ENCODE measurements around the gene GNAS-AS1. TPM values are rescaled to one million over a fixed set of nuclear protein-coding genes. Genes with fewer than 3 reads are reported as not detected.

Gene GNAS-AS1
- total and polyA plus RNA-seq, 2 donors (not counting 1 experiment from before 2014, with no cell fraction given), result 1.5 TPM; not detected in 1

GRCh38 chr20:58868795-58869194, 18.1 kb upstream of the GNAS-AS1 start:
- Mint-ChIP-seq H3K27ac (no peak overlapping the region), H3K9me3 (ENCODE audit: insufficient read depth) (no peaks in the 10 kb centered on the region), H3K4me3 (no peak overlapping the region), H3K4me1 (peaks cover 12% of the 10 kb centered on the region), H3K27me3 (peaks cover 11% of the 10 kb centered on the region)
- ATAC-seq (ENCODE audit: low read depth) (no peak), DNase-seq (peak; percentile 43)
- intact Hi-C loops (cut with micrococcal nuclease), result no loop called here
- TF ChIP-seq EZH2 (IDR thresholded peaks at IDR 0.05; ENCODE audit: borderline replicate concordance, insufficient read depth, low read depth, low read length, poor library complexity, severe bottlenecking), result no peak
- TF ChIP-seq CTCF (IDR thresholded peaks at IDR 0.05), result peak; percentile 35
- Histone ChIP-seq H3K27me3 (replicated peaks in 1 of 4; ENCODE audit: control extremely low read depth in 1 of 4, control insufficient read depth in 3 of 4, insufficient read depth in 4 of 4, low read length in 3 of 4) (peaks cover 0 to 4% (median 1%) of the 10 kb centered on the region in 4 experiments), H3K27ac (ENCODE audit: low read length in 2 of 2) (no peak overlapping the region), H4K20me1 (ENCODE audit: control insufficient read depth, insufficient read depth, low read length, poor library complexity, severe bottlenecking) (no peaks in the 10 kb centered on the region), H3K79me2 (ENCODE audit: control insufficient read depth, insufficient read depth, low read length) (no peaks in the 10 kb centered on the region), H3K9ac (ENCODE audit: low read length) (no peak overlapping the region), H2AFZ (ENCODE audit: insufficient read depth, low read depth, low read length, poor library complexity, severe bottlenecking) (no peak overlapping the region), H3K4me2 (replicated peaks; ENCODE audit: low read depth, low read length, poor library complexity, severe bottlenecking) (no peak overlapping the region), H3K36me3 (replicated peaks in 1 of 2; ENCODE audit: control extremely low read depth in 1 of 2, control insufficient read depth in 1 of 2, extremely low read depth in 1 of 2, insufficient read depth in 2 of 2, low read length in 1 of 2) (no peaks in the 10 kb centered on the region), H3K9me3 (ENCODE audit: control extremely low read depth in 1 of 3, control insufficient read depth in 2 of 3, insufficient read depth in 1 of 3, low read length in 2 of 3) (no peaks in the 10 kb centered on the region), H3K4me1 (ENCODE audit: control insufficient read depth in 2 of 2, insufficient read depth in 2 of 2, low read length in 2 of 2) (peaks cover 5 to 9% of the 10 kb centered on the region in 2 donors), H3K4me3 (ENCODE audit: control extremely low read depth in 1 of 5, extremely low read depth in 1 of 5, insufficient read depth in 1 of 5, low read depth in 2 of 5, low read length in 4 of 5) (no peak overlapping the region)
- ChIA-PET CTCF (interaction anchor here (0.9 to 5.0 kb wide), 8 partner anchors 69 to 353 kb away, joined by 3 to 58 read pairs (median 14); partner anchors contain the start of gene ATP5F1E), POLR2A (no interaction called here)
- 76% methylated on average over 4 of the region's 14 CpGs for WGBS (ENCODE audit: insufficient coverage)

- Mint-ChIP-seq H3K27me3 (peaks cover 11% of the 10 kb centered on the region), H3K4me1 (peaks cover 6% of the 10 kb centered on the region), H3K27ac (no peak overlapping the region), H3K4me3 (no peak overlapping the region), H3K9me3 (ENCODE audit: insufficient read depth) (no peaks in the 10 kb centered on the region)
- no peaks in the 10 kb centered on the region for H4K20me1 ChIP-seq (ENCODE audit: control insufficient read depth, insufficient read depth, low read length, poor library complexity, severe bottlenecking)
- no peak overlapping the region for H3K27ac ChIP-seq (ENCODE audit: low read length in 2 of 2)
- H3K27me3 ChIP-seq (replicated peaks in 1 of 4; ENCODE audit: control extremely low read depth in 1 of 4, control insufficient read depth in 3 of 4, insufficient read depth in 4 of 4, low read length in 3 of 4), result peaks cover 0 to 4% (median 1%) of the 10 kb centered on the region in 4 experiments
- H3K79me2 ChIP-seq (ENCODE audit: control insufficient read depth, insufficient read depth, low read length), result no peaks in the 10 kb centered on the region
- WGBS (ENCODE audit: insufficient coverage), result 95% methylated on average over 4 of the region's 5 CpGs
- ChIA-PET CTCF (interaction anchor here (0.7 to 6.6 kb wide), 22 partner anchors 19 to 629 kb away, joined by 3 to 58 read pairs (median 3); no protein-coding TSS in a partner anchor), POLR2A (no interaction called here)
- no peak overlapping the region for H2AFZ ChIP-seq (ENCODE audit: insufficient read depth, low read depth, low read length, poor library complexity, severe bottlenecking)
- H3K9me3 ChIP-seq (ENCODE audit: control extremely low read depth in 1 of 3, control insufficient read depth in 2 of 3, insufficient read depth in 1 of 3, low read length in 2 of 3), result no peaks in the 10 kb centered on the region
- H3K4me2 ChIP-seq (replicated peaks; ENCODE audit: low read depth, low read length, poor library complexity, severe bottlenecking), result no peak overlapping the region
- peaks cover 5 to 9% of the 10 kb centered on the region in 2 donors for H3K4me1 ChIP-seq (ENCODE audit: control insufficient read depth in 2 of 2, insufficient read depth in 2 of 2, low read length in 2 of 2)
- no peaks in the 10 kb centered on the region for H3K36me3 ChIP-seq (replicated peaks in 1 of 2; ENCODE audit: control extremely low read depth in 1 of 2, control insufficient read depth in 1 of 2, extremely low read depth in 1 of 2, insufficient read depth in 2 of 2, low read length in 1 of 2)
- TF ChIP-seq CTCF (IDR thresholded peaks at IDR 0.05) (no peak), EZH2 (IDR thresholded peaks at IDR 0.05; ENCODE audit: borderline replicate concordance, insufficient read depth, low read depth, low read length, poor library complexity, severe bottlenecking) (no peak)
- DNase-seq, result no peak
- no peak overlapping the region for H3K9ac ChIP-seq (ENCODE audit: low read length)
- ATAC-seq (ENCODE audit: low read depth), result no peak
- intact Hi-C loops (cut with micrococcal nuclease), result no loop called here
- H3K4me3 ChIP-seq (ENCODE audit: control extremely low read depth in 1 of 5, extremely low read depth in 1 of 5, insufficient read depth in 1 of 5, low read depth in 2 of 5, low read length in 4 of 5), result no peak overlapping the region
These were observed 16.5 kb upstream of the GNAS-AS1 start for GRCh38 chr20:58867211-58867610.

All from B cell (primary cell).